NCI-H69 (cell line): Measurements from ENCODE around the gene ST6GALNAC2.
"Not testable (repeated sequence)": the region's sequence is repeated elsewhere in the genome, so short reads cannot be mapped to it uniquely, and the experiment has no call there.

ENCODE experiments used
- DNase-seq: peaks from one replicate; lab custom pipeline; 2025; lab: John Stamatoyannopoulos, UW

Gene ST6GALNAC2

GRCh38 chr17:76570877-76571471 is 14.7 kb downstream of the ST6GALNAC2 start:
- DNase-seq = no peak

GRCh38 chr17:76570457-76570856 is 15.2 kb downstream of the ST6GALNAC2 start:
- no peak for DNase-seq

- DNase-seq = no peak
These were observed 15.9 kb downstream of the ST6GALNAC2 start for GRCh38 chr17:76569607-76570279.

GRCh38 chr17:76568811-76569221 is 16.8 kb downstream of the ST6GALNAC2 start:
- no peak for DNase-seq

- no peak for DNase-seq
These were observed 17.8 kb downstream of the ST6GALNAC2 start for GRCh38 chr17:76567634-76568432.

- no peak for DNase-seq
These were observed 18.6 kb downstream of the ST6GALNAC2 start for GRCh38 chr17:76566988-76567431.

GRCh38 chr17:76566613-76566943 is 19.1 kb downstream of the ST6GALNAC2 start:
- DNase-seq = no peak

GRCh38 chr17:76565728-76566612 is 19.7 kb downstream of the ST6GALNAC2 start:
- no peak for DNase-seq

- peak; percentile 56 for DNase-seq
These were observed 20.5 kb downstream of the ST6GALNAC2 start for GRCh38 chr17:76564991-76565727.

- DNase-seq = not testable (repeated sequence)
These were observed 22.3 kb downstream of the ST6GALNAC2 start for GRCh38 chr17:76563359-76563758.

- DNase-seq = no peak
These were observed 22.9 kb downstream of the ST6GALNAC2 start for GRCh38 chr17:76562734-76563148.

GRCh38 chr17:76561799-76562268 is 23.8 kb downstream of the ST6GALNAC2 start:
- no peak for DNase-seq

- no peak for DNase-seq
These were observed 24.3 kb downstream of the ST6GALNAC2 start for GRCh38 chr17:76561332-76561731.

- no peak for DNase-seq
These were observed 24.8 kb downstream of the ST6GALNAC2 start for GRCh38 chr17:76560877-76561221.

GRCh38 chr17:76560036-76560876 is 25.4 kb downstream of the ST6GALNAC2 start:
- no peak for DNase-seq

- not testable (repeated sequence) for DNase-seq
These were observed 26.2 kb downstream of the ST6GALNAC2 start for GRCh38 chr17:76559460-76559859.

GRCh38 chr17:76558198-76559095 is 27.2 kb downstream of the ST6GALNAC2 start:
- peak; percentile 64 for DNase-seq

- DNase-seq = peak; percentile 99
These were observed 28.1 kb downstream of the ST6GALNAC2 start for GRCh38 chr17:76557368-76558197.
